GM12878 (cell line): ENCODE measurements around the gene MKX. TPM values are rescaled to one million over a fixed set of nuclear protein-coding genes. Genes with fewer than 3 reads are reported as not detected.

Experiments
- ATAC-seq: fragments of 200-7000 bp; cut with Tn5 transposase; 3 replicates; pipeline ENCODE4 v1.9.1; 2020; ENCODE audit warnings: mild to moderate bottlenecking, moderate library complexity
- BruUV-seq: library from RNA; stranded (reverse); fragments of 400-500 nt; replicated peaks from 2 replicates; lab custom pipeline; 2021; lab: Mats Ljungman, UMichigan
- CTCF ChIA-PET: fragments of 300-600 bp; sonication (Branson Sonifier 250); formaldehyde crosslinking; extraction: SDS; loops from one replicate; lab custom pipeline; 2021; ENCODE audit warnings: inconsistent platforms; lab: Yijun Ruan, JAX
- POLR2A ChIA-PET: fragments of 350-600 bp; formaldehyde crosslinking; extraction: SDS; loops from one replicate; lab custom pipeline; 2021; ENCODE audit warnings: inconsistent platforms; lab: Charles Lee
- RAD21 ChIA-PET: fragments of 300-600 bp; sonication (Branson Sonifier 250); formaldehyde crosslinking; loops from one replicate; lab custom pipeline; 2023; ENCODE audit warnings: antibody characterized with exemption; ENCODE audit not compliant: unreplicated experiment; lab: Charles Lee
- SMC1A ChIA-PET: fragments of 300-600 bp; sonication (Branson Sonifier 250); formaldehyde crosslinking; loops from one replicate; lab custom pipeline; 2023; ENCODE audit not compliant: unreplicated experiment, uncharacterized antibody; lab: Charles Lee
- DNase-seq: peaks from one replicate; pipeline ENCODE4 v3.0.0-alpha.2; 2011; ENCODE audit warnings: low read depth, low spot score
- FAIRE-seq: peaks from 3 replicates; lab custom pipeline; 2011; peaks lifted over from hg19 to GRCh38; lab: Jason Lieb, UNC
- H2AFZ ChIP-seq: 2 replicates; pipeline ENCODE4 v1.6.0; 2011; ENCODE audit warnings: low read depth, low read length, control low read depth; ENCODE audit not compliant: control insufficient read depth
- H3K27ac ChIP-seq: 2 replicates; pipeline ENCODE4 v1.5.1; 2011; ENCODE audit warnings: control low read depth; ENCODE audit not compliant: control insufficient read depth, insufficient read depth
- H3K27me3 ChIP-seq, 2 experiments: replicated peaks in 1 of 2; 2 replicates each; pipeline versions ENCODE4 v1.6.0 to v1.6.1; 2011; ENCODE audit warnings: low read length in 1 of 2; ENCODE audit not compliant: control insufficient read depth in 2 of 2, insufficient read depth in 2 of 2
- H3K36me3 ChIP-seq, 2 experiments: 2 replicates each; pipeline ENCODE4 v1.5.1; 2011; ENCODE audit warnings: low read length in 1 of 2; ENCODE audit not compliant: control insufficient read depth in 2 of 2, insufficient read depth in 2 of 2
- H3K4me1 ChIP-seq: 2 replicates; pipeline ENCODE4 v1.6.1; 2011; ENCODE audit warnings: mild to moderate bottlenecking, low read length, moderate library complexity, mixed read lengths; ENCODE audit not compliant: control insufficient read depth, insufficient read depth
- H3K4me2 ChIP-seq: 2 replicates; pipeline ENCODE4 v1.6.0; 2011; ENCODE audit warnings: control low read depth; ENCODE audit not compliant: control insufficient read depth, insufficient read depth
- H3K4me3 ChIP-seq: fragments of 200-600 bp; sonication (generic); 2 replicates; pipeline ENCODE4 v1.5.1; 2016
- H3K79me2 ChIP-seq: 2 replicates; pipeline ENCODE4 v1.6.0; 2011; ENCODE audit warnings: low read length; ENCODE audit not compliant: control insufficient read depth, insufficient read depth
- H3K9ac ChIP-seq: 2 replicates; pipeline ENCODE4 v1.8.0; 2011; ENCODE audit warnings: low read length, control low read depth, mixed read lengths; ENCODE audit not compliant: control insufficient read depth, insufficient read depth
- H3K9me3 ChIP-seq: replicated peaks from 3 replicates; pipeline ENCODE4 v1.5.1; 2011; ENCODE audit warnings: mild to moderate bottlenecking, low read length; ENCODE audit not compliant: control insufficient read depth, insufficient read depth
- H4K20me1 ChIP-seq: 2 replicates; pipeline ENCODE4 v1.6.0; 2011; ENCODE audit not compliant: control insufficient read depth, insufficient read depth
- ATF3 ChIP-seq: IDR thresholded peaks from 2 replicates; pipeline ENCODE4 v1.6.1; 2011; ENCODE audit warnings: low read depth, mild to moderate bottlenecking, low read length, moderate library complexity, borderline replicate concordance; ENCODE audit errors: extremely low read depth
- EGR1 ChIP-seq, 2 experiments: IDR thresholded peaks; 1 replicate in 1 of 2; 2 replicates in 1 of 2; pipeline ENCODE4 v1.6.1; 2011 to 2012; ENCODE audit warnings: low read depth in 2 of 2, low read length in 2 of 2, borderline replicate concordance in 1 of 2, mild to moderate bottlenecking in 1 of 2, moderate library complexity in 1 of 2
- FOXM1 ChIP-seq: IDR thresholded peaks from 2 replicates; pipeline ENCODE4 v1.6.1; 2012; ENCODE audit warnings: low read depth, mild to moderate bottlenecking, inconsistent platforms, low read length, moderate library complexity
- GATAD2B ChIP-seq: fragments of 450-650 bp; conservative IDR thresholded peaks from 2 replicates; pipeline ENCODE4 v1.6.1; 2017; ENCODE audit warnings: low read depth, mild to moderate bottlenecking, moderate library complexity
- HCFC1 ChIP-seq: fragments of 150-350 bp; IDR thresholded peaks from 2 replicates; pipeline ENCODE4 v1.6.1; 2014; ENCODE audit warnings: low read length
- NFIC ChIP-seq: IDR thresholded peaks from 2 replicates; pipeline ENCODE4 v1.6.1; 2012; ENCODE audit warnings: low read depth, mild to moderate bottlenecking, inconsistent platforms, low read length, moderate library complexity
- PAX8 ChIP-seq: fragments of 450-650 bp; IDR thresholded peaks from 2 replicates; pipeline ENCODE4 v1.6.1; 2017; ENCODE audit warnings: mild to moderate bottlenecking, moderate library complexity
- POLR2AphosphoS5 ChIP-seq: IDR thresholded peaks from 2 replicates; pipeline ENCODE4 v1.6.1; 2011; ENCODE audit warnings: mild to moderate bottlenecking, low read length, inconsistent platforms
- POU2F2 ChIP-seq: IDR thresholded peaks from 3 replicates; pipeline ENCODE4 v1.6.1; 2011; ENCODE audit warnings: low read depth, mild to moderate bottlenecking, low read length, borderline replicate concordance
- RBBP5 ChIP-seq: fragments of 200-600 bp; sonication (generic); conservative IDR thresholded peaks from 2 replicates; pipeline ENCODE4 v1.6.1; 2016
- SMC3 ChIP-seq: IDR thresholded peaks from 2 replicates; pipeline ENCODE4 v1.6.1; 2011; ENCODE audit warnings: low read length, improper control_type of control experiment, borderline replicate concordance
- SUPT20H ChIP-seq: IDR thresholded peaks from 2 replicates; pipeline ENCODE4 v1.6.1; 2011; ENCODE audit warnings: low read depth, mild to moderate bottlenecking, low read length, moderate library complexity, borderline replicate concordance; ENCODE audit not compliant: control insufficient read depth
- TCF3 ChIP-seq: IDR thresholded peaks from 2 replicates; pipeline ENCODE4 v1.6.1; 2012; ENCODE audit warnings: low read depth, mild to moderate bottlenecking, low read length, borderline replicate concordance; ENCODE audit not compliant: insufficient read depth
- YY1 ChIP-seq: IDR thresholded peaks from 2 replicates; pipeline ENCODE4 v1.6.1; 2011; ENCODE audit warnings: low read depth, mild to moderate bottlenecking, low read length
- ZNF622 ChIP-seq: fragments of 450-650 bp; IDR thresholded peaks from 2 replicates; pipeline ENCODE4 v1.6.1; 2017; ENCODE audit warnings: mild to moderate bottlenecking, inconsistent platforms
- WGBS: methylation state at CpG from one replicate; pipeline ENCODE4 v1.1.6; 2016; ENCODE audit warnings: low lambda C conversion rate; ENCODE audit not compliant: insufficient replicate concordance, insufficient coverage; ENCODE audit errors: missing lambda C conversion rate; 5-methylcytosine and 5-hydroxymethylcytosine counted together
- in situ Hi-C: fragments of 300-500 bp; cut with MboI; formaldehyde crosslinking; loops from 9 replicates; pipeline ENCODE4 v1.14.3; 2018; ENCODE audit warnings: mixed read lengths
- intact Hi-C: fragments of 100-400 bp; cut with micrococcal nuclease; formaldehyde crosslinking; loops from one replicate; pipeline ENCODE4 v1.14.2; 2022; ENCODE audit not compliant: unreplicated experiment
- polyA plus RNA-seq, 11 experiments: library from polyadenylated mRNA; depleted of rRNA in 4 of 11; unstranded in 6 of 11; stranded (reverse) in 5 of 11; fragments of >200 nt; fragmentation: Nextera tagmentation in 4 of 11; fragmentation: Illumina TruSeq in 1 of 11; extraction: Ambion mirVana in 4 of 11; extraction: Trizol in 1 of 11; gene quantifications; 1 replicate in 1 of 11; 2 replicates in 10 of 11; pipeline versions ENCODE4 v1.2.1 to v1.2.3, GENCODE V29; 2011 to 2016; ENCODE audit warnings: inconsistent platforms in 2 of 11, missing spikeins in 2 of 11, low read depth in 1 of 11
- total RNA-seq, 4 experiments: library from RNA; depleted of rRNA in 3 of 4; stranded (reverse); fragments of >200 nt in 3 of 4; fragmentation: Illumina TruSeq in 1 of 4; extraction: Trizol in 1 of 4; gene quantifications; 2 replicates each; pipeline versions ENCODE4 v1.2.1 to v1.2.3, GENCODE V29; 2013 to 2021
- TF ChIP-seq, protein P1 (sequence below): fragments of 450-650 bp; IDR thresholded peaks from 2 replicates; pipeline ENCODE4 v1.6.1; 2016; ENCODE audit warnings: mild to moderate bottlenecking
- TF ChIP-seq, protein P2 (sequence below): fragments of 450-650 bp; IDR thresholded peaks from 2 replicates; pipeline ENCODE4 v1.6.1; 2016; ENCODE audit warnings: mild to moderate bottlenecking, moderate library complexity, borderline replicate concordance

MKX gene
- total and polyA plus RNA-seq, 10 of the 15 experiments (the other 5 are each of a cell fraction or from before 2014, with no cell fraction given): not detected

DNA sequence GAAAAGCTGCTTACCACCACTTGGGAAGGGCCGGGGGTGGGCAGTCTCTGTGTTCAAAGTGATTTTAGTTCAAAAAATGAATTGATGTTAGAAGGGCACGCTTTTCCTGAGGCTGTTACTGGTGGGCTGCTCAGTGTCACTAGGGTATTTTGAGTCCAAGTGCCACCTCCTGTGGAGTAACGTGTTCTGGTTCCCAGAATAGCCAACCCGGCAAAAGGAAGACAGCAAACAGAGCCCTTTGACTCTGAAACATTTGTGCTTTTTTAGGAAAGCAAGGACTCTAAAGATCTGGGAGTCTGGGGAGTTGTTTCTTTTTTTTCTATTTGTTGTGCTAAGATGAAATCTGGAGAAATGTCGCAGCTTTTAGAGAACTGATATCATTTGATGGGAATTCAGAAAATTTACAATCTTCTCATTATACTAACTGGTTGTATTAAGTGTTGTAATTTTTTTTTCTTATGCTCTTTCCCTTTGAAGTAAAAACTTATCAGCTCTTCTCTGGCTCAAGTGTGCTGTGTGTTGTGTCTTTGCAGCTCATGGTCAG, 66.2 kb downstream of the MKX start (continued):
- TF ChIP-seq EGR1 (IDR thresholded peaks at IDR 0.05; ENCODE audit: borderline replicate concordance in 1 of 2, low read depth in 2 of 2, low read length in 2 of 2) (no peak), ATF3 (no peak), YY1 (no peak), SUPT20H (no peak), HCFC1 (no peak), POLR2AphosphoS5 (no peak), RBBP5 (no peak)
- TF ChIP-seq, protein P1, sequence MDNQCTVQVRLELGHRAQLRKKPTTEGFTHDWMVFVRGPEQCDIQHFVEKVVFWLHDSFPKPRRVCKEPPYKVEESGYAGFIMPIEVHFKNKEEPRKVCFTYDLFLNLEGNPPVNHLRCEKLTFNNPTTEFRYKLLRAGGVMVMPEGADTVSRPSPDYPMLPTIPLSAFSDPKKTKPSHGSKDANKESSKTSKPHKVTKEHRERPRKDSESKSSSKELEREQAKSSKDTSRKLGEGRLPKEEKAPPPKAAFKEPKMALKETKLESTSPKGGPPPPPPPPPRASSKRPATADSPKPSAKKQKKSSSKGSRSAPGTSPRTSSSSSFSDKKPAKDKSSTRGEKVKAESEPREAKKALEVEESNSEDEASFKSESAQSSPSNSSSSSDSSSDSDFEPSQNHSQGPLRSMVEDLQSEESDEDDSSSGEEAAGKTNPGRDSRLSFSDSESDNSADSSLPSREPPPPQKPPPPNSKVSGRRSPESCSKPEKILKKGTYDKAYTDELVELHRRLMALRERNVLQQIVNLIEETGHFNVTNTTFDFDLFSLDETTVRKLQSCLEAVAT: no peak

- POLR2A ChIA-PET: no interaction called here
- SMC1A ChIA-PET: no interaction called here
- CTCF ChIA-PET: no interaction called here
- DNase-seq: no peak
- Histone ChIP-seq H3K4me2 (no peak overlapping the region), H3K27ac (no peak overlapping the region), H3K4me1 (no peaks in the 10 kb centered on the region), H3K4me3 (no peak overlapping the region), H2AFZ (no peak overlapping the region), H3K27me3 (no peaks in the 10 kb centered on the region), H4K20me1 (no peaks in the 10 kb centered on the region), H3K9me3 (no peaks in the 10 kb centered on the region), H3K9ac (no peak overlapping the region), H3K36me3 (no peaks in the 10 kb centered on the region), H3K79me2 (no peaks in the 10 kb centered on the region)
- RAD21 ChIA-PET: no interaction called here
- in situ Hi-C loops (no loop called here), intact Hi-C loops (no loop called here)
- no peak for ATAC-seq
- 17% methylated on average over 6 of the region's 6 CpGs for WGBS
- no TSS peak for BruUV-seq
- TF ChIP-seq, protein P2, sequence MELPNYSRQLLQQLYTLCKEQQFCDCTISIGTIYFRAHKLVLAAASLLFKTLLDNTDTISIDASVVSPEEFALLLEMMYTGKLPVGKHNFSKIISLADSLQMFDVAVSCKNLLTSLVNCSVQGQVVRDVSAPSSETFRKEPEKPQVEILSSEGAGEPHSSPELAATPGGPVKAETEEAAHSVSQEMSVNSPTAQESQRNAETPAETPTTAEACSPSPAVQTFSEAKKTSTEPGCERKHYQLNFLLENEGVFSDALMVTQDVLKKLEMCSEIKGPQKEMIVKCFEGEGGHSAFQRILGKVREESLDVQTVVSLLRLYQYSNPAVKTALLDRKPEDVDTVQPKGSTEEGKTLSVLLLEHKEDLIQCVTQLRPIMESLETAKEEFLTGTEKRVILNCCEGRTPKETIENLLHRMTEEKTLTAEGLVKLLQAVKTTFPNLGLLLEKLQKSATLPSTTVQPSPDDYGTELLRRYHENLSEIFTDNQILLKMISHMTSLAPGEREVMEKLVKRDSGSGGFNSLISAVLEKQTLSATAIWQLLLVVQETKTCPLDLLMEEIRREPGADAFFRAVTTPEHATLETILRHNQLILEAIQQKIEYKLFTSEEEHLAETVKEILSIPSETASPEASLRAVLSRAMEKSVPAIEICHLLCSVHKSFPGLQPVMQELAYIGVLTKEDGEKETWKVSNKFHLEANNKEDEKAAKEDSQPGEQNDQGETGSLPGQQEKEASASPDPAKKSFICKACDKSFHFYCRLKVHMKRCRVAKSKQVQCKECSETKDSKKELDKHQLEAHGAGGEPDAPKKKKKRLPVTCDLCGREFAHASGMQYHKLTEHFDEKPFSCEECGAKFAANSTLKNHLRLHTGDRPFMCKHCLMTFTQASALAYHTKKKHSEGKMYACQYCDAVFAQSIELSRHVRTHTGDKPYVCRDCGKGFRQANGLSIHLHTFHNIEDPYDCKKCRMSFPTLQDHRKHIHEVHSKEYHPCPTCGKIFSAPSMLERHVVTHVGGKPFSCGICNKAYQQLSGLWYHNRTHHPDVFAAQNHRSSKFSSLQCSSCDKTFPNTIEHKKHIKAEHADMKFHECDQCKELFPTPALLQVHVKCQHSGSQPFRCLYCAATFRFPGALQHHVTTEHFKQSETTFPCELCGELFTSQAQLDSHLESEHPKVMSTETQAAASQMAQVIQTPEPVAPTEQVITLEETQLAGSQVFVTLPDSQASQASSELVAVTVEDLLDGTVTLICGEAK: no peak
- TF ChIP-seq ZNF622 (no peak), SMC3 (no peak), GATAD2B (no peak), FOXM1 (no peak), NFIC (no peak), POU2F2 (no peak), PAX8 (no peak), TCF3 (no peak)
- FAIRE-seq: no peak
These were observed 67.5 kb downstream of the MKX start for GRCh38 chr10:27678166-27678565.
